ENCODE results near the gene ATP9A. TPM values are rescaled to one million over a fixed set of nuclear protein-coding genes. Genes with fewer than 3 reads are reported as not detected.

The ATP9A gene
- total RNA-seq, 2 experiments from 2014 or later, result 0.21 to 0.50 TPM

DNA sequence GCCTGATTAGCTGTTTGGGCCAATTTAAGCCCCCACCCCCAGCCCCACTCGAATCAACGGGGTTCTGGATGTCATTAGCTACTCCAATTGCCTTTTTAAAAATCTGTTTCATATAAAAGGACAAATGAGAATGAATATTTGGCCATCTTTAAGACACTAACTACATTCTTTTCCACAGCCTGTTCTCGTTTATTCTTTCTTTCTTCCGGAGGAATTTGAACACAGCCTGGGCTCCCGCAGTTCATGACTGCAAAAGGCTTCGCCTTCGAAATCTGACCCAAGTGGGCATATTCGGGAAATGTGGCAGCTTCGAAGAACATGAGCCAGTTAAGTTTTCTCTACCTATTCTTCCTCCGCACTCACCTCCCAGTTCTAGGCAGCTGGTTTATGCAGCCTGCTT lies 176.3 kb downstream of the ATP9A start:
- H3K4me3 Mint-ChIP-seq, result no peak overlapping the region

DNA sequence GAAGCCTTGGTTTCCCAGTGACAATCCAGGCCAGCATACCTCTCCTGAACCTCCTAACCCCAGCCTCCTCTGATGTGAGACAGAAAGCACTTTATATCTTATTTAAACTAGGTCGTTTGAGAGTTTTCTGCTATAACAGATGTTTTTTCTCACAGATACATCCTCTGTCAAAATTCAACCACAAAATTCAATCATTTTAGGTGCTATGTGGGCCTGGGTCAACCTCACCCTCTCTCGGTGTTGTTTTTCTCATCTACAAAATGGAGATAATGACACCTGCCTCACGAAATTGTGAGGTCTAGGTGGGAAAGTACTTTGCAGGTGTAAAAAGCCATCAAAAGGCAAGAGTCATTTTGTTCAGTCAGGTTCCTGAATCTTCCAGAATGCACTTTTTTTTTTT lies 179.4 kb downstream of the ATP9A start:
- H3K27me3 Mint-ChIP-seq, result no peaks in the 10 kb centered on the region
- peaks cover 18% of the 10 kb centered on the region for H3K4me1 Mint-ChIP-seq
- POLR2A ChIA-PET, result no interaction called here
- peaks cover 3% of the 10 kb centered on the region for H3K9me3 Mint-ChIP-seq
- H3K27ac Mint-ChIP-seq, result no peak overlapping the region
- DNase-seq, result no peak
- H3K36me3 Mint-ChIP-seq (ENCODE audit: low read depth), result no peaks in the 10 kb centered on the region
- CTCF ChIA-PET, result no interaction called here
- H3K4me3 Mint-ChIP-seq, result no peak overlapping the region

More for the DNA sequence above, 176.3 kb downstream of the ATP9A start:
- H3K27ac Mint-ChIP-seq, result no peak overlapping the region
- POLR2A ChIA-PET, result no interaction called here
- CTCF ChIA-PET, result interaction anchor here (0.5 to 0.8 kb wide), 3 partner anchors 121 to 457 kb away, joined by 3 to 4 read pairs (median 3); no protein-coding TSS in a partner anchor
- no peak for DNase-seq
- no peaks in the 10 kb centered on the region for H3K36me3 Mint-ChIP-seq (ENCODE audit: low read depth)
- no peaks in the 10 kb centered on the region for H3K27me3 Mint-ChIP-seq
- H3K4me1 Mint-ChIP-seq, result peaks cover 27% of the 10 kb centered on the region
- H3K9me3 Mint-ChIP-seq, result no peaks in the 10 kb centered on the region

DNA sequence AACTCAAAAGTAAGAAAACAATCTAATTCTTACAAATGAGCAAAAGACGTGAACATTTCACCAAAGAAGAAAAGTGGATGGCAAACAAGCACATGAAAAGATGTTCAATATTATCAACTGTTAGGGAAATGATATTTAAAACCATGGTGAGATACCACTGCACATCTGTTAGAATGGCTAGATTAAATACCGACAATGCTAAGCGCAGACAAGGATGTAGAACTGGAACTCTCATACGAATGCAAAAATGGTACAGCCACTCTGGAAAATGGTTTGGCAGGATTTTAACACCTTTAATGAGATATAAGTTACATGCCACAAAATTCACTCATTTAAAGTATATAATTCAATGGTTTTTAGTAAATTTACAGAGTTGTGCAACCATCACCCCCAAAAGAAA lies 181.0 kb downstream of the ATP9A start:
- no peaks in the 10 kb centered on the region for H3K27me3 Mint-ChIP-seq
- POLR2A ChIA-PET, result no interaction called here
- peaks cover 3% of the 10 kb centered on the region for H3K9me3 Mint-ChIP-seq
- no peak for DNase-seq
- peaks cover 15% of the 10 kb centered on the region for H3K4me1 Mint-ChIP-seq
- no peaks in the 10 kb centered on the region for H3K36me3 Mint-ChIP-seq (ENCODE audit: low read depth)
- H3K27ac Mint-ChIP-seq, result no peak overlapping the region
- no peak overlapping the region for H3K4me3 Mint-ChIP-seq
- CTCF ChIA-PET, result no interaction called here

DNA sequence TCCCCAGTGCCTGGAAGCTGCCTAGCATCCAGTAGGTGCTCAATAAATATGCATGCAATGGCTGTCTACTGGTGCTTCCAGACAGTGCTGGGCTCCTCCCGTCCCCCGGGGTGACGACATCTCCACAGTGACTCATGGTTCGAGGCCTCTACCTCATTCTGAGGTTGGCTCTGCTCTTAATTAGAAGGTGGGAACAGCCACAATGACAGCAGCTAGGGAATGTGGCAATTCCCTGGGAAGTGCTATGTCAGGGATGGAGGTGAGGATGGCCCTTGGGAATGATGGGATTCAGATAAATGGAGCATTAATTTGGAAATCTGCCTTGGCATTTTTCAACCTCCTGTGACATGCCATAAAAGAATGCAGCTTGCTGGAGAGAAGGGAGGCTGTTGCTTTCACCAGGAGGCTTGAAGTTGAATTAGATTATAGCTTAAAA lies 182.2 kb downstream of the ATP9A start:
- POLR2A ChIA-PET, result no interaction called here

DNA sequence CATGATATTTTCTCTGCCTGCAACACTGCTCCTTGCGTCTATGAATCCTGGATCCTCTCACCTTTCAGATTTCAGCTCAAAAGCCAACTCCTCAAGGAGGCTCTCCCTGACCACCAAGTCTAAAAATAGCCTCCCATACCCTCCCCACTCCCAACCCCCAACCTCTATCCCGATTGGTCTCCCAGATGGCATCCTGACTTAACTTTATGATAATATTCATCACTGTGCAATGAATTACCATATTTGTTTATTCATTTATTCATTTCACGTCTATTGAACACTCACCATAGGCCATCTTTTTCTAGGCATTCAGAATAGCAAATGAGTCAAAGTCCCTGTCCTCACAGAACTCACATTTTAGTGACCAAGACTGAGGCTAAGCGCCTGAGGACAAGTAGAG lies 183.0 kb downstream of the ATP9A start:
- Mint-ChIP-seq H3K9me3 (peaks cover 3% of the 10 kb centered on the region), H3K27ac (no peak overlapping the region)
- CTCF ChIA-PET, result interaction anchor here (1.0 kb wide), 2 partner anchors 10 to 213 kb away, joined by 4 read pairs; no protein-coding TSS in a partner anchor

More for the DNA sequence above, 182.2 kb downstream of the ATP9A start:
- H3K4me3 Mint-ChIP-seq, result no peak overlapping the region
- no peak overlapping the region for H3K27ac Mint-ChIP-seq
- H3K27me3 Mint-ChIP-seq, result no peaks in the 10 kb centered on the region
- CTCF ChIA-PET, result no interaction called here
- no peak for DNase-seq
- H3K36me3 Mint-ChIP-seq (ENCODE audit: low read depth), result no peaks in the 10 kb centered on the region
- H3K4me1 Mint-ChIP-seq, result peaks cover 15% of the 10 kb centered on the region
- peaks cover 3% of the 10 kb centered on the region for H3K9me3 Mint-ChIP-seq

DNA sequence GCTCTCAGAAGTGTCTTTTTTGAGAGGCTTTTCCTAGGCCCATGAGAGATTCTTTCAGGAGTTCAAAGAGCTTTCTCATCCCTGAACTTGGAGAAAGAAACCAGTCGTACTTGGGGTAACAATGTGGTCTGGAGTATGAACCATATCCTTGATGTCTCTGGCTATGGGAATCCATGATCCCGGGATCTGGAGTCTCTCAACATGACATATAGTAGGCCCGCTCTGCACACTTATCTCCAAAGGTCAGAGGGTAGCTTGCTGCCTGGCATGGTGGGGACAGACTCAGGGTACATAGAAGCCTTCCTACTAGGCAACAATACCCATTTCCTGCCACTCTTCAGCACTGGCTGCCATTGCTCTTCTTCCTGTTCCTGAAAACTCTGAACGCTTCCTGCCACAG lies 183.5 kb downstream of the ATP9A start:
- no peak for DNase-seq
- H3K27ac Mint-ChIP-seq, result no peak overlapping the region

More for the DNA sequence above, 183.0 kb downstream of the ATP9A start:
- no peak for DNase-seq
- Mint-ChIP-seq H3K27me3 (no peaks in the 10 kb centered on the region), H3K36me3 (ENCODE audit: low read depth) (no peaks in the 10 kb centered on the region), H3K4me3 (no peak overlapping the region), H3K4me1 (peaks cover 15% of the 10 kb centered on the region)
- POLR2A ChIA-PET, result no interaction called here

DNA sequence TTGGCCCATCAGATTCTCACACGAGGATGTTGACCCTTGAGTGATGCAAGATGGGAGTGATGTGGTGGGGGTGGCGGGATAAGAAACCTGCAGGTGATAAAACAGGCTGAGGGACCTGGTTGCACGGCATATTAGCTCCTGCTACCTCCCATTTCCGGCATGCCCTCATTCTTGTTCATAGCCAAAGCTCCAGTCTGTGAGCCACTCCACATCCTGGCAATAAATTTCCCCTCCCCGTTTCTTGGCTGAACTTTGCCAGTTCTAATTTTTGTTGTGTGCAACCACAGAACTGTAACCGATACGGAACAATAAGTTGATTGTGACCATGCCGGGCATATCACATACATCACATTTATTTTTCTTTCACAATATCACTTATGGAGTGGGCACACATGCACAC lies 184.1 kb downstream of the ATP9A start:
- Mint-ChIP-seq H3K36me3 (ENCODE audit: low read depth) (no peaks in the 10 kb centered on the region), H3K4me1 (peaks cover 15% of the 10 kb centered on the region), H3K9me3 (peaks cover 3% of the 10 kb centered on the region), H3K4me3 (no peak overlapping the region), H3K27me3 (no peaks in the 10 kb centered on the region), H3K27ac (no peak overlapping the region)
- CTCF ChIA-PET, result interaction anchor here (0.5 to 1.0 kb wide), 2 partner anchors 212 to 215 kb away, joined by 3 to 4 read pairs; no protein-coding TSS in a partner anchor
- POLR2A ChIA-PET, result no interaction called here
- no peak for DNase-seq

More for the DNA sequence above, 183.5 kb downstream of the ATP9A start:
- H3K36me3 Mint-ChIP-seq (ENCODE audit: low read depth), result no peaks in the 10 kb centered on the region
- CTCF ChIA-PET, result interaction anchor here (0.5 to 1.0 kb wide), 3 partner anchors 10 to 216 kb away, joined by 3 to 4 read pairs (median 4); no protein-coding TSS in a partner anchor
- peaks cover 3% of the 10 kb centered on the region for H3K9me3 Mint-ChIP-seq
- H3K4me1 Mint-ChIP-seq, result peaks cover 15% of the 10 kb centered on the region
- POLR2A ChIA-PET, result no interaction called here
- no peak overlapping the region for H3K4me3 Mint-ChIP-seq
- no peaks in the 10 kb centered on the region for H3K27me3 Mint-ChIP-seq

DNA sequence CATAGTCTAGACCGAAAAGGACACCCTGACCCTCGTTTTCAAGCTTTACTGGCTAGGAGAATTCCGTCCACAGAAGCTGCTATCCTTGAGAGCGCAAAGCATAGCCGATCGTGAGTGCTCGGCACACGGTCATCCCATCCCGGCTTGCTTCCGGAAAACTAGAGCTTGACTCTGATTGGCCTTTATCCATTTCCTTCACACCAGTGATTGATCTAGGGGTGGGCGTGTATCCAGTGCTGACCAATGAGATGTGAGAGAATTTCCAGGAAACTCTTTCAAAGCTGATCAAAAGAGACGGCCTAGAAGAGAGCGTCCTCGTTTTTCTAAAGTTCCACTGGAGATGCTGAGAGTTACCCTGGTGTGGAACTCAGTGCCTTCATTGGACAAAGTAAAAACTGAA lies 184.7 kb downstream of the ATP9A start:
- Mint-ChIP-seq H3K4me1 (peaks cover 15% of the 10 kb centered on the region), H3K9me3 (peaks cover 3% of the 10 kb centered on the region), H3K27ac (no peak overlapping the region), H3K36me3 (ENCODE audit: low read depth) (no peaks in the 10 kb centered on the region), H3K4me3 (no peak overlapping the region), H3K27me3 (no peaks in the 10 kb centered on the region)
- no peak for DNase-seq
- CTCF ChIA-PET, result no interaction called here
- POLR2A ChIA-PET, result no interaction called here

DNA sequence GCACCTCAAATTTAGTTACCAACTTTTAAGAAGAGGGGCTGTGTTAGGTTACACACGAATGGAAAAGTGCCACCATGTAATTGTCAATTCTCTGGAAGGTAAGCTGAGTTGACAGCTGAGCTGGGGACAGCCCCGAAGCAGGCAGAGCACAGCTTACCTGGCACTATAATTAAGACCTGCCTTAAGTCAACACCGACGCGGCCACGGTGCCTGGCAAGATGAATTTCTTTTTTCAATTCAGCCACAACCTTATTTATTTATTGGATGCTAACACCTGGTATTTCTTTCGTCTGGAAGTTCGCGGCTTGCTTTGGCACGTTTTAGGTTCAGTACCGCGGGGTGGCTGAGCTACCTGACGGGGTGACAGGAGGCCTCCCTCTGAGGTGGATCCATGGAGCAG lies 185.1 kb downstream of the ATP9A start:
- no peak for DNase-seq
- no peaks in the 10 kb centered on the region for H3K36me3 Mint-ChIP-seq (ENCODE audit: low read depth)
- no peak overlapping the region for H3K4me3 Mint-ChIP-seq
- ChIA-PET CTCF (no interaction called here), POLR2A (no interaction called here)
- H3K4me1 Mint-ChIP-seq, result peaks cover 15% of the 10 kb centered on the region
- no peaks in the 10 kb centered on the region for H3K27me3 Mint-ChIP-seq
- H3K9me3 Mint-ChIP-seq, result peaks cover 3% of the 10 kb centered on the region
- no peak overlapping the region for H3K27ac Mint-ChIP-seq

DNA sequence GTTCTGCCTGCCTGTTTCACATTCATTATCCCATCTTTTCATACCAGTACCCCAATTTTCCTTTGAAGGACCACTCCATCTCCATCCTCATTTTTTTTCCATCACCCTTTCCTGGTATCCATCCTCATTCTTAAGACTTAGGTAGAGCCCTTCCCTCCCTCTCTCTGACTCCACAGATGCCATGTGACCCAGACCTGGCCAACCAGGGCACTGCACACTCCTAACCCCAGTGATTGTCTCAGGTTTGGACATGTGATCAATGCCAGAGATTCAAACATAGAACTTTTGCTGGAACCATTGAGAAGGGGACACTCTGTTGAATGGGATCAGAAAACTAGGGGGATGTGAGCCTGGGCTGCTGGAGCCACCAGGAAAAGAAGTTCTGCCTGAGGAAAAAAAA lies 186.6 kb downstream of the ATP9A start:
- Mint-ChIP-seq H3K27ac (no peak overlapping the region), H3K36me3 (ENCODE audit: low read depth) (no peaks in the 10 kb centered on the region), H3K27me3 (no peaks in the 10 kb centered on the region), H3K4me3 (no peak overlapping the region), H3K9me3 (peaks cover 3% of the 10 kb centered on the region), H3K4me1 (peaks cover 15% of the 10 kb centered on the region)
- CTCF ChIA-PET, result interaction anchor here (0.6 to 0.9 kb wide), 3 partner anchors 11 to 193 kb away, joined by 3 read pairs; no protein-coding TSS in a partner anchor
- POLR2A ChIA-PET, result no interaction called here
- no peak for DNase-seq

DNA sequence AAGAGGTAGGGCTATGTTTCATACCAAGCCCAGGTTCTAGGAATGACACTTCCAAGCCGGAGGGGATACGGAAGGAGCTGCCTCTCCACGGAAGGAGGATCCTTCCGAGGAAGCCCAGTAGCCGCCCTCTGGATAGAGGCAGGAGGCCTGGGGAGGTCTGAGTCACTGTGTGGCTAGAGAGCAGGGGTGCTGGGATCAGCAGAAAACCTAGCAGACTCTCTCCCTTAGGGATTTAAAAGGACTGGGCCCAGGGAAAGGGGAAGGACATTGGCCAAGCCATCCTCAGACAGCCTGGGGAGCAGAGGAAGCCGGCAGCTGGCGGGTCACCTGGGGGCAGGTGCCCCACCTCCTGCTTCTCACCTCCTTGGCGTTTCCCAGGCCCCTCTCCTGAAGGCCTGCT lies 189.1 kb downstream of the ATP9A start:
- POLR2A ChIA-PET, result no interaction called here
- no peaks in the 10 kb centered on the region for H3K27me3 Mint-ChIP-seq
- CTCF ChIA-PET, result interaction anchor here (0.6 to 1.3 kb wide), 2 partner anchors 253 to 775 kb away, joined by 3 read pairs; no protein-coding TSS in a partner anchor
- no peak for DNase-seq
- no peaks in the 10 kb centered on the region for H3K4me1 Mint-ChIP-seq
- H3K36me3 Mint-ChIP-seq (ENCODE audit: low read depth), result no peaks in the 10 kb centered on the region
- H3K4me3 Mint-ChIP-seq, result no peak overlapping the region
- H3K9me3 Mint-ChIP-seq, result peaks cover 5% of the 10 kb centered on the region
- no peak overlapping the region for H3K27ac Mint-ChIP-seq

DNA sequence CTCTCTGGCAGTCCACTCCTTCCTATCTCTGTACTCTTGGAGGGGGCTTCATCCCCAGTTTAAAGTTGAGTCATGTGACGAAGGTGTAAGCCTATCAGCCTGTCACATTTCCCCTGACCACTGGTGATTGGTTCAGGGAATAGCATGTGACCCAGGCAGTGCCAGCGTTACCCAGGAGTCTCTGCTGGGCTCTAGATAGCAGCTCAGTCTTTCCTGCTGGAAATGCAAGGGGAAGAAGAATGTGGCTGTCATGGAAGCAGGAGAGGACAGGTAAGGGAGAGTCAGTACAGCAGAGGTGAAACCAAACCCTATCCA lies 190.1 kb downstream of the ATP9A start:
- no peaks in the 10 kb centered on the region for H3K36me3 Mint-ChIP-seq (ENCODE audit: low read depth)
- DNase-seq, result no peak
- ChIA-PET POLR2A (no interaction called here), CTCF (no interaction called here)
- no peaks in the 10 kb centered on the region for H3K4me1 Mint-ChIP-seq
- H3K9me3 Mint-ChIP-seq, result peaks cover 6% of the 10 kb centered on the region
- H3K4me3 Mint-ChIP-seq, result no peak overlapping the region
- no peak overlapping the region for H3K27ac Mint-ChIP-seq
- H3K27me3 Mint-ChIP-seq, result no peaks in the 10 kb centered on the region

DNA sequence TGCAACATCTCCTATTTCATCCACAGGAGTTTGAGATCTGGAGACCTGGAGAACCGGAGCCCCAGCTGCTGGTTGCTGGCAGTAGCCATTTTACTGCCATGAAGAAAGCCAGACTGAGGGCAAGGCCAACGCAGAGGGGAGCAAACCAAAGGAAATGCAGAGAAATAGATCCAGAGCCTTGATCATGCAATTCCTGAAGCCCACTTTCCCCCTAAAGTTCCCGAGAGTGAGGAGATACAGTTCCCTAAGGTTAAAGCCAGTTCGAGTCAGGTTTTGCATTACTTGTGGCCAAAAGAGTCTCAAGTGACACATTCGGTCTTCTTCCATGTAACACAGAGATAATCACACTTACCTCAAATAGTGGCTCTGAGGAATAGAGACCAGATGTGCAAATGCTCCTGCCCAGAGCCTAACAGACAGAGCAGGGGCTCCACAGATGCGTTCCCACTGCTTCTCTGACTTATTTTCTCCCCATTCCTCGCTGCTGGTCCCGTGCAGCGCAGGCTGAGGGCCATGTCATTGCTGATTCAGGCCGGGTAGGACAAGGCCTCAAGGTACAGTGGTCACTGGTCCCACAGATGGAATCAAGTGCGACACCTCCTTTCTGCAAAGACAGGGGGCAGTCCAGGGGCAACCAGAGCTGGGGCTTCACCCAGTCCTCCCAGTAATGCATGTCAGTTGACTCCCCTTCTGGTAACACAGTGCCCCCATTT lies 190.6 kb downstream of the ATP9A start:
- H3K4me3 Mint-ChIP-seq, result no peak overlapping the region
- DNase-seq, result no peak
- ChIA-PET CTCF (no interaction called here), POLR2A (no interaction called here)
- H3K27me3 Mint-ChIP-seq, result no peaks in the 10 kb centered on the region
- H3K9me3 Mint-ChIP-seq, result peaks cover 6% of the 10 kb centered on the region
- no peaks in the 10 kb centered on the region for H3K4me1 Mint-ChIP-seq
- H3K27ac Mint-ChIP-seq, result no peak overlapping the region
- H3K36me3 Mint-ChIP-seq (ENCODE audit: low read depth), result no peaks in the 10 kb centered on the region

DNA sequence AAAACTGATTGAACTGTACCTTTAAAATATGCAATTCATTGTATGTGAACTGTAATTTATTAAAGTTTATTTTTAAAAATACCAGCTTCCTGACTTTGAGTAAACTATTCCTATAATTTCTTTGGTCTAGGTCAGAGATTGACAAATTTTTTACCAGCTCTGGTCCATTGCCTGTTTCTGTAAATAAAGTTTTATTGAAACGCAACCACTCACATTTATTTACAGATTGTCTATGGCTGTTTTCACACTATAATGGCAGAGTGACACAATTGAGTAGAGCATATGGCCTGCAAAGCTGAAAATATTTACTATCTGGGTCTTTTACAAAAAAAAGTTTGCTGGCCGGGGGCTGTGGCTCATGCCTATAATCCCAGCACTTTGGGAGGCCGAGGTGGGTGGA lies 192.7 kb downstream of the ATP9A start:
- Mint-ChIP-seq H3K27ac (no peak overlapping the region), H3K4me3 (no peak overlapping the region), H3K36me3 (ENCODE audit: low read depth) (no peaks in the 10 kb centered on the region), H3K4me1 (no peaks in the 10 kb centered on the region), H3K9me3 (peaks cover 8% of the 10 kb centered on the region), H3K27me3 (no peaks in the 10 kb centered on the region)
- ChIA-PET CTCF (no interaction called here), POLR2A (no interaction called here)
- DNase-seq, result no peak
